Dermis blood vessel endothelial cell (primary cell): ENCODE results near the gene DMC1. TPM values are rescaled to one million over a fixed set of nuclear protein-coding genes. Genes with fewer than 3 reads are reported as not detected.
"Not testable (repeated sequence)": the region's sequence is repeated elsewhere in the genome, so short reads cannot be mapped to it uniquely, and the experiment has no call there.

Experiments used
- DNase-seq: peaks from one replicate; pipeline ENCODE4 v3.0.0; 2010
- total RNA-seq: library from RNA; depleted of rRNA; stranded (reverse); fragments of >200 nt; gene quantifications from 2 replicates; pipeline ENCODE4 v1.2.3, GENCODE V29; 2014

DMC1 gene
- total RNA-seq, 1 donor from 2014 or later: 0.85 TPM

DNA sequence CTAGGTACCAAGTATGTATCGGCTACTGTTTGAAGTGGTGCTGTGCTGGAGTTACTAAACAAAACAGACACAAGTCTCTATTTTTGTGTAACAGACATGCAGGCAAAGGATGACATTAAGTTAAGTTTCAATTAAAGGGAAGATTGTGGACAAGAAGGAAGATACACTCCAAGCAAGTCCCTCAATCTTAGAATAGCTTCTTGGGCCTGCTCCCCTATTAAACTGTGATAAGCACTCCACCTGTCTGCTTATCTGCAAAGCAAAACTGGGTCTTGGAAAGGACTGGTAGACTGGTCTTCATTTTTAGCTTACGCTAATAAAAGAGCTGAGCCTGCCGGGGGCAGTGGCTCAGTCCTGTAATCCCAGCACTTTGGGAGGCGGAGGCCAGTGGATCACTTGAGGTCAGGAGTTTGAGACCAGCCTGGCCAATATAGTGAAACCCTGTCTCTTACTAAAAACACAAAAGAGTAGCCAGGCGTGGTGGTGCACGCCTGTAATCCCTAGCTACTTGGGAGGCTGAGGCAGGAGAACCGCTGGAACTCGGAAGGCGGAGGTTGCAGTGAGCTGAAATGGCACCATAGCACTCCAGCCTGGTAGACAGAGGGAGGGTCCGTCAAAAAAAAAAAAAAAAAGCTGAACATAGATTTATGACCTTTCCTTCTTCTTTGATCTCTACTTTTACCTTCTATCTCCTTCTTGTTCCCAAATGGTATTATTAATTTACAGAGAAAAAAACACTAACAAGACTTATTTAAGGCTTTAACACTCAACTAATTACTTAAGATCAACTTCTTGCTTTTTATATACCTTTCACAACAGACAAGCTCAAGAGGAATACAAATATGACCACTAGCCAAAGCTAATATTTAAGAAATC lies 67.9 kb downstream of the DMC1 start:
- no peak for DNase-seq

DNA sequence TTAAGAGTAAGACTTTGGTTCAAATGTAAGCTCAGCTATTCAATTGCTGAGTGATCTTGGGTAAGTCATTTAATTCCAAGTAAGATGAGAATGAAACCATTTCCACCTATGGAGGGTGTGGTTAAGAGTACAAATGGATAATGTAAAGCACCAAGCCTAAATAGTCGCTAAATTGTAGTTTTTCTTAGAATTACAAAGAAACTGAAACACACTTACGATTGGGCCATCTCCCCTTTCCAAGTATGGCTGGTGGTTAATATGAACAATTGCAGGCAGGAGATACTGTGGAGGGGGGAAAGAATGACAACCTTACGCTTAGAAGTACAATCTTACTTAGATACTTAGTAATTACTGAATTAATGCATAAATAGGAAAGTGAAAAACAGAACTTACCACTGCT lies 72.1 kb downstream of the DMC1 start:
- no peak for DNase-seq

DNA sequence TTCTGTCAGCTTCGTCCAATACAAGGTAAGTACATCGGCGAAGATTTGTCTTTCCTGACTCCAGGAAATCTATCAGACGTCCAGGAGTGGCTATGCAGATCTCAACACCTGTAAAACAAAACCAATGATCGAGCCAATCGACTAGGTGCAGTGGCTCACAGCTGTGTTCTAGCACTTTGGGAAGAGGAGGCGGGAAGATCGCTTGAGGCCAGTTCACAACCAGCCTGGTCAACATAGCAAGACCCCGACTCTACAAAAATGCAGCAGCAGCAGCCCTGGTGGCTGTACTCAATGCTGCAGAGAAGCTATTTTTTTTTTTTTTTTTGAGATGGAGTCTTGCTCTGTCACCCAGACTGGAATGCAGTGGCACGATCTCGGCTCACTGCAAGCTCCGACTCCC lies 75.0 kb downstream of the DMC1 start:
- no peak for DNase-seq

DNA sequence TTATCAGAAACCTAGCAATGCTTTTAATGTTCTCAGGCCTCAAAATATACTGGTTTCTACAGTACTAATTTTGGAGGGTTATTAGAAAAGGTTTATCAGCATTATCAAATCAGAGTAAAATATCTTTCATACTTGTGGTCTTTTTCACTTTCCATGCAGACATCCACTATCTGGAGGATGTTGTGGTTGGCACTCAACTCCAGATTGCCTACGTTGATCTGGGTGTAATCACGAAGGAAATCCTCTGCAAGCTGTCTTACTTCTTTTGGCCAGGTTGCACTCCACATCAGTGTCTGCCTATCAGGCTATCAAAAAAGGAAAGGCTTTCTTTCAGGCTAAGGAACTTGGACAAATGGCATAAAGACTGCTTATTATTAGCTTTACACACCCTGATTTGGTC lies 75.5 kb downstream of the DMC1 start:
- peak; percentile 35 for DNase-seq

DNA sequence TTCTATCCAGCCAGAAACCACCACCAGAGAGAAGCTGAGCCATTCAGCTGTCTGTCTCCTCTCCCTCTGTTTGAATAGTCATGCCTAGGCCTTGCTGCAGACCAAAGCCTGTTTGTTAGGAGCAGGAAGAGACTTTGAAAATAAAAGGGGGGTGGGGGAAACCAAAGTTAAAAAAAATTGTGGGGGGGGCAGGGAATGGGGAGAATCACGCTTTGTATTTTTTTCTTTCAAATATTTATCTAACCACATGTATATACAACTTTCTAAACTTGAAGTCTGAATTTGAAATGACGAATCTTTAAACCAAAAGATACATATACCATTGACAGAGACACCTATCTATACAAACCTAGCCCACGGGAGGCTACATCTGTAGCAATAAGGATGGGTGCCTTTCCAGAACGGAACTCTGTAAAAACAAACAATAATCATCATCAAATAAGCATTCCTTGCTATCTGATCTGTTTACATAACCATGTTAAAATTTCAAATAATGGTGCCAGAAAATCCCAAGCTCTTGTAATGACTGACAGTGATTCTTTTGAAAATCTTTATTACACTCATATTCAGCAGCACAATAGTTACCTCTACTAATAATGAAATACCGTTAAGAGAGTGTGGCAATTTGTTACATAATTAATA lies 78.2 kb downstream of the DMC1 start:
- DNase-seq: no peak

DNA sequence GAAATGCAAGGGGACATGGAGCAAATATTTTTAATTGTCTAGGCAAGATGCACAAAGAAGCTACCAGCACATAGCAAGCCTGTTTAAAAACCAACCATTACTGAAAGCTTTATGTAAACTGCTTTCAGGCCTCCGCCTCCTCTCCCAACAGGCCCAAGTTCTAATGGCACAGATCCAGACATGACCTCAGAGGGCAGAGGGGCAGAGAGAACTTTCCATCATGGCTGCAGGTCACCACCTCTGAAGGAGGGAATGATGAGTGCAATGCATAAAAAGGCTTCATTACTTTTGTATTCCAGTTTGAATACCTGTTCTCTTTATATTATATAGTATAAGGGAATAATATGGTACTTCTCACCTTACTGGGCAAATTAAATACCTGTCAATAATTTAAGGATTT lies 79.1 kb downstream of the DMC1 start:
- DNase-seq: peak; percentile 45

DNA sequence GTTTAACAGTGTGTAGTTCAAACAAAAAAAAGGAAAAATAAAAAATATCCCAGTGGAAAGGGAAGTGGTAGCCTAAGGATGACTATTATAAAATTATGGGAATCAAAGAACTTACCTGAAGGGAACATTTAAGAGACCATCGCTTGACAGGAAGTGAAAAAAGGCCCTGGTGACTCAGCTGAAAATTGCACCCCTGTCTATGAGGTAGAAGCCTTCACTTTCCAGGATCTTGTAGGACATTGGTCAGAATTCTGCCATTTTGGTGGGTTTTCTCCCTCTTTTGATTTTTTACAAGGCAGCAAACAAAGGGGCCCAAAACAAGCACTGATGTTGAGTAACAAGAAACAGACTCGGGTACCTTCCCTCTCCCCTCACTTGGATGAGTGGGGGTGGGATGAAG lies 79.5 kb downstream of the DMC1 start:
- DNase-seq: no peak

DNA sequence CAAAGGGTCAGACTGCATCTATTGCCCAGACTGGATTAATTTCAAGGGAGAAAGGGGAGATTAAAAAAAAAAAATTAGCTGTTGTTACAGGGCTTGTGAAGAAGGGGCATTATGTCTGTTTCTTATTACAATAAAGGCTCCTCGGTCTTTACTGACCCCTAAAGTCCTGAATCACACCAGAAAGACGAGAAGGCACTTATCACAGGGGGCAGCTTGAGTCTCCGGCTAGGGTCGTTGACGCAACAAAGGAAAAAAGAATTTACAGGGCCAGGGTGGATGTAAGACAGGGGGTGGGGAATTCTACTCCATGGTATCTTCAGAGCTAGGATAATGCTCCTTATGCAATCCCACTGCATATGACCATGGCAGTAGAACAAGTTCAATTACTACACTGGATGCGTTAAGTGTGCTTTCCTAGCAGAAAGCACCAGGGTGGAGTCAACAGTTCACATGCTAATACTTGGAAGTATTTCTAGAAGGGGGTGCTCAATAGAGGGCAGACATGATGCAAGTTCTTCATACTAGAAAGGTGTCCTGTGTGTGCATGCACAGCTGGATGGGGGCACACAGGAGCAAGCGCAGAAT lies 80.3 kb downstream of the DMC1 start:
- no peak for DNase-seq

DNA sequence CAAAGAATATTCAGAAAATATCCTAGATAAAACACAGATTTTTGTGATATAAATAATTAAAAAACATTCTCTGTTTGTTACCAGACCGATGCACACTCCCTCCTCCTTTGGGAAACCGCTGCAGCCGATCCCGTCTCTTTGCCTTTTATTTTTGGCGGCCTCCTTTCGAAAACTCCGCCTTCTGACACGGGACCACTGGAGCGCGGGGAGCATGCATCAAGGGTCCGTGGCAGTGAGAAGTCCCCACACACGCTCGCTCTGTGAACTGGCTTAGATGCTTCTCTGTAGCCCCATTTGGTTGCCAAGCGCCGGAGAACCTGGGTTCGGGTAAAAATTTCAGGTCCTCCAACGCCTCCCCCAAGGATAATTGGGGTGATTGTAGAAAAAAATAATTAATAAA lies 80.8 kb downstream of the DMC1 start:
- no peak for DNase-seq

DNA sequence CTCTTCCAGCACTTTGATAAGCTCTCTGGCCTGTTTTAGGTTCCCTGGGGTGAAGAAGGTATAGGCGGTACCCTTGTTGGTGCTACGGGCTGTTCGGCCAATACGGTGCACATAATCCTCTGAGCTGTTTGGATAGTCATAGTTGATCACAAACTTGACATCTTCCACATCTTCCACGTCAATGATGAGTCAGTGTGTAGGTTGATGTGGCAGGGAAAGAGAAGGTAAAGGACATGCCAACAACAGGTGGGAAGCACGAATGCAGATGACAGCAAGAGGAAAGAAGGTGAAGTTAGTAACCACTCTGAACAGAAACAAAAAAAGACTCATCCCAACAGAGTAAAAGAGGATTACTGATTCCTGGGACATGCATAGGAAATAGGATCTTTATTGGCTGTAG lies 82.0 kb downstream of the DMC1 start:
- DNase-seq: no peak

DNA sequence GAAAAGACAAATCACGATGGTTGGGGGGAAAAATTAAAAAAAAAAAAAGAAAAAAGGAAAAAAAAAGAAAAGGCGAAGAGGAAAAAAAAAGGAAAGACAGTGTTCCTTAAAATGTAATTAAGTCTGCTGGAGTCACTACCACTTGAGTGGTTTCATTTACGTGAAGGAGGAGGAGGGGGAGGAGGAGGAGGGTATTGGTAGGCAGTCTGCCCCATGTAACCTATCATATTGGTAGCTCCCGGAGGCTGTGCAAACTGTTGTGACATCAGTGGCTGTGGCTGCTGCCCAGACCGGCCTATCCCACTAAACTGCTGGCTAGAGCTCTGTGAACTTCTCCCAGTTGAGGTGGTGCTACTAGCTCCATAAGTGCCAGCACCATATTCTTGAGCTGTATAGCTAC lies 84.2 kb downstream of the DMC1 start:
- no peak for DNase-seq

DNA sequence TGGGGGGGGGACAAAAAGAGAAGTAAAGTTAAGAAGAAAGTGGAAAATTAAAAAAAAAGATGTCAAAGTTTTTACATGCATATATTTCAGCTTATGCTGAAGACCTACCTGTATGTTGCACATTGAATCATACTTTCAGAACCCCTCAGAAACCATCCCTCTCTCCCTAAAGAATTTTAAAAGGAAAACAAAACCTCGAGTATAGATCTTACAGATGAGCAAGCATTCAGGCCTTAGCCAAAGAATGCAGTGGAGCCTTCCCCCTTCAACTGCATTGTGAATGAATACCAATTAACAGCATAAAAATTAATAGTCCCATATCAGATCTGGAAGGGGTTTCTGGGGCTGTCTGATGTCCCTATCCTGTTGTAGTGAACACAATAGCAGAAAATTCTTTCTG lies 85.7 kb downstream of the DMC1 start:
- no peak for DNase-seq

DNA sequence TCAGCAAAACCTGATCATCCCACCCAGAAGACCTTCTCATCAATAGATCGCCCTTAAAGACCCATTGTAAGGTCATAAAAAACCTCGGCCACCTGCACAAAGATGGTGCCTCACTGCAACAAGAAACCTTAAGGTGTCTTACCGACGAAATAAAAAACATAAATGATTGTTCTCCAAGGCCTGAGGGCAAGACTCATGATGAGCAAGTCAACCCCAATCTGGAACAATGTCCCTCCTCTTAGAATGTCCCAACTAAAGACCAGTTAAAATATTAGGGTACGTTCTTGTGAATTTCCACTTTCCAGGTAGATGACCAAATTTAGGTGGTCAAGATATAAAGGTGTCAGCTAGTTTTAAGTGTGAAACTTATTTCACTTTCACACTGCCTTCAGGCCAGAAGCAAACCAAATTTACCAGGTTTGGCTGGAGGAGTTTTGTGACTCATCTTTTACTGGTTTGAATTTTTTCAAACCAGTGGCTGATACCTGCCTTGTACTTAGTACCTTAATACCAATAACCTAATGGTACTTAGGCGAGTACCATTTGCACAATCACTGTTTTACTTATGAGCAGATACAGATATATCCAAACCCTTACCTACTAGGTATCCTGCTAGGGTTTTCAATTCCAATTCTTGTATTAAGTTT lies 87.2 kb downstream of the DMC1 start:
- no peak for DNase-seq

DNA sequence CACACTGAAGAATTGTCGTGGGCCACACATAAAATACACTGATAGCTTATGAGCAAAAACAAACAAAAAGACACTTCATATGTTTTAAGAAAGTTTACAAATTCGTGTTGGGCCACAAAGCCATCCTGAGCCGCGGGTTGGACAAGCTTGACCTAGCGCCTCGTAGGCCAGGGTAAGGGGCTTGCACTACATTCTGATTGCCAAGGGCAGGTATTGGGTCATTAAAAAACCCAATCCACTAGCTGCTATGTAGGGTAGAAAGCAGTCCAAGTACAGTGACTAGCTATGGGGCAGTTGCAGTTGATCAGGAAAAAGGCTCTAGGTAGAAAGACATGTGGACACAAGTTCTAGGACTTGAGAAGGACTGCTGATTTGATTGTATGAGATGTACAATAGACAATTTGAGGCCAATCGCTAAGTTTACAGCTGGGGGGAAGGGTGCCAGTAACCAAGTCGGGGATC lies 88.1 kb downstream of the DMC1 start:
- DNase-seq: no peak

DNA sequence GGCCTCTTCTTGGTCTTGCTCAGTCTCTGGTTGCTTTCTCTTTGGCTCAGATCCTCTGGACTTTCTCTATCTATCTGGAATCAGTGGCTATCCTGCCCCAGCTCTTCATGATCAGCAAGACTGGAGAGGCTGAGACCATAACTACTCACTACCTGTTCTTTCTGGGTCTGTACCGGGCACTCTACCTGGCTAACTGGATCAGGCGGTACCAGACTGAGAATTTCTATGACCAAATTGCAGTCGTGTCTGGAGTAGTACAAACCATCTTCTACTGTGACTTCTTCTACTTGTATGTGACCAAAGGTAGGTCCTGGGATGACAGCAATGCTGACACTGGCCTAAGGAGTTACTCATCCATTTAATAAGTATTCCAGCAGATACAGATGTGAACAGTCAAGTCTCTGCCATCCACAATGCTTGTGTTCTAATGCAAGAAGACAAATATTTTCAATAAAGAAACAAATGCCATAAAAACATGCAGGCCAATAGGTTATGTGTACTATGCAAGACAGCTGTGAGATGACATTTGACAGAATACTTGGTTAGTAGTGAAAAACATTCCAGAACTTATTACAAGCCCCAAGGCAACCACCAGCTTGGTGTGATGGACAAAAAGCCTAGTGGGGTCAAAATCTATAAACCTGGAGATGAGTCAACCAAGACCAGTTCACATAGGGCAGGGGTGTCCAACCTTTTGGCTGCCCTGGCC lies 88.7 kb downstream of the DMC1 start:
- DNase-seq: no peak

DNA sequence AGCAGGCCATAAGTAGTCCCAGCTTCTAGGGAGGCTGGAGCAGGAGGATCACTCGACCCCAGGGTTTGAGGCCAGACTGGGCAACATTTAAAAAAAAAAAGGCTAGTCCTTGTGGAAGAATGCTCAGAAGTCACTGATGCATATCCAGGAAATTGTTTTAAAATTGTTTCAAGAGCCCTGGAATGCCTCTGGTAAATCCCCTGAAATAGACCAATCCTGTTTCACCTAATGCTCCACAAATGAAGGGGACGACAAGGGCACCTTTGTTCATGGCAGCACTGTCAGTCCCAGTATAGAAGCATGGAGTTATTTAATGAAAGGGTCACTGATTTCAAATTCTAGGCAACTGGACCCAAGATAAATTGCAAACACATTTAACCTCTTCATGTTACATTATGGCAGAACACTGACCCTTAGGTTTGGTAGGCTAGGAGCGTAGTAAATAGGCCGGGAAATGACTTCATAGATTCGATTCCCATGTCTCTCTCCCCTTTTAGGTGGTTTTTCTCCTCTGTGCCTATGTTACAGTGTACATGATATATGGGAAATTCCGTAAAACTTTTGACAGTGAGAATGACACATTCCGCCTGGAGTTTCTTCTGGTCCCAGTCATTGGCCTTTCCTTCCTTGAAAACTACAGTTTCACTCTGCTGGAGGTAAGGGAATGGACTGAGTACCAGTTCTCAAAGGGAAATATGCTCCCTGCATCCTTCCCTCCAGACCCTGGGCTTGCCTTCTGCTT lies 90.7 kb downstream of the DMC1 start:
- no peak for DNase-seq

DNA sequence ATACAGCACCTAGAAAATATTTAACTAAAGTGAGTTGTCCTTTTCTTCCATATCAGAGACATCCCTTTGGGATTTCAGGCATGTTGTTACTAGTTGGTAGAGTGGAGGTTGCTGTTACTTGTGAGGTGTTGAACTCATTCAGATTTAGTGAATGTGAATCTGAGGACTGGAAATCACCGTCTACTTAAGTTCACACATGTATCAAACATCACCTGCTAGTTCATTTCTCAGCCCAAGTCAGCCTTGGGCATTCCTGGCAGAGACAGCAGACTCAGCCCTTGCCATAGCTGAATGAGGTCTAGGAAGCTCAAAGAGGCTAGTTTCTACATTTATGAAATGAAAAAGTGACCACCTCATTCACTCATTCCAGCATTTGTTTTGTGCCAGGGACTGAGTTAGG lies 92.4 kb downstream of the DMC1 start:
- DNase-seq: no peak

DNA sequence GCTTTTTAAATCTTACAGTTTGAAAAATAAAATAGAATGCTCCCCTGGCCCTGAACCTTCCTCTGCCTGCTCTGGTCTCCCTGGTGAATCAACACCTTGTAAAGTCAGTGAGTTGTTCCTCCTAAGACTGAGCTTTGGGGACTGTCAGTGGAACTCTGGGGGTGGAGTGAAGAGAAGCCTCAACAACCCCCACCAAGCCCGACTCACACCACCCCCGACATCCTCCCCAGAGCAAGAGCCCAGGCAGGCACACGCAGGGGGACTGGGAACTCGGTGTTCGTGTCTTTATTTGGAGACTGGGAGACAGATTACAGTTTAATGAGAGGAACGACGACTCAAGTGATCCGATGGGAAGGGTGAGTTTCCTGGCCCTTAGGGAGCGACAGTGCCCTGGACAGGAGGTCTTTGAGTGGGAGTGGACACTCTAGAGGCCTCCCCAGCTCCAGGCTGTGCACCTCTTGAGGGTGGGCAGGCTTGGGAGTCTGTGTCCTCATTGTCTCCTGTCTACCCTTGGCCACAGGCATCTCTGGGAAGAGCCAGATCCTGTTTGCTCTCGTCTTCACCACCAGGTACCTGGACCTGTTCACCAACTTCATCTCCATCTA lies 95.9 kb downstream of the DMC1 start:
- no peak for DNase-seq

DNA sequence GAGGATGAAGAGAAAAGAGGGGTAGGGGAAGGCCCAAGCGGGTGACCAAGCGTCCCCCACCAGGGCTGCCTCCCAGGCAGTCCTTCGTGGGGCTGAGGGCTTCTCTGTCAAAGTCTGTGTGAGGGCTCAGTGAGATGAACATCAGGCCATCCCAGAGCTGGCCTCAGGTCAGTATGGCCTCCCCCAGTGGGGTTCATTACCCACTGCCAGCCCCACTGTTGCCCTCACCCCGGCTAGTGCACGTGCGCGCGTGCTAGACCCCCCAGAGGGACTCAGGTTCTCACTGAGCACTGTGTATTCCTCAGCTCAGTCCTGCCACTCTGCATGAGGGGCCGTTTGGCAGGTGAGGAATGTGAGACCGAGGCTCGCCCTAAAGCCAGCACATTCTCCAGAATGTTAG lies 98.7 kb downstream of the DMC1 start:
- DNase-seq: no peak

DNA sequence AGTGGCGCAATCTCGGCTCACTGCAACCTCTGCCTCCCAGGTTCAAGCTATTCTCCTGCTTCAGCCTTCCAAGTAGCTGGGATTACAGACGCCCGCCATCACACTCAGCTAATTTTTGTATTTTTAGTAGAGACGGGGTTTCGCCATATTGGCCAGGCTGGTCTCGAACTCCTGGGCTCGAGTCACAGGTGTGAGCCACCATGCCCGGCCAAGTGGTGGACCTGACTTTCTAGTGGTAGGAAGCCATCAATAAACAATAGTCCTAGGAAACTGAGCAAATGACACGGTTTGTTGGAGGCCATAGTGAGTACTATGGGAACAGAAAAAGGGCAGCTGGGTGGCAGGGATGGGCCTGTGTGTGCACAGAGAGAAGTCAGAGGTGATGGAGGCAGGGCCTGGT lies 99.8 kb downstream of the DMC1 start:
- not testable (repeated sequence) for DNase-seq

DNA sequence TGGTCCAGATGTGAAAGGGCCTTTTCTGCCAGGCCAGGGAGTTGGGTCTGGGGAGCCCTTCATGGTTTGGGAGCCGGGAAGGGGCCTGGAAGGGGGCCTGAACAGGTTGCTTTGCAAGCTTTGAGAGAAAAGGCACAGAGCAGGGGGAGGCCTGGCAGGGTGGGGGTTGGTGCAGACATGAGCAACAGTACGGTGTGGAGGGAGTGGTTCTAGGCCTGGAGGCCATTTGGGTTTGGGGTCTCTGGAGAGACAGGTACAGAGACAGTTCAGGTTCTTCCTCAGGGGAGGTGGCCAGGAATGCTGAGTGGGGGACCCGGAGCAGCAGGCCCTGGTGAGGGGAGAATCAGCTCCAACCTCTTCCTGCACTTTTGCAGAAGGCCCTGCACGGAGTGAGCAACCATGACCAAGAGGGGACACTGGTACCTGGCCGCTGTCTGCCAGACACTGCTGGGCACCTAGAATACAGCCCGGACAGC lies 100.6 kb downstream of the DMC1 start:
- DNase-seq: no peak
